Mucosa of rectum (tissue), 2 donors: Measurements from ENCODE around the gene GALC.

ENCODE experiments used
- H3K27ac ChIP-seq, 2 donors: one replicate each; pipeline ENCODE4 v1.7.0; 2013; ENCODE audit warnings: inconsistent platforms in 2 of 2, low read depth in 2 of 2, low read length in 2 of 2
- H3K27me3 ChIP-seq, 2 donors: one replicate each; pipeline ENCODE4 v1.7.0; 2013; ENCODE audit warnings: low read length in 2 of 2; ENCODE audit not compliant: control insufficient read depth in 2 of 2, insufficient read depth in 2 of 2
- H3K36me3 ChIP-seq, 2 donors: one replicate each; pipeline ENCODE4 v1.7.0; 2013; ENCODE audit warnings: low read length in 2 of 2; ENCODE audit not compliant: control insufficient read depth in 2 of 2, insufficient read depth in 2 of 2
- H3K4me1 ChIP-seq, 2 donors: one replicate each; pipeline ENCODE4 v1.7.0; 2013; ENCODE audit warnings: low read length in 2 of 2, mild to moderate bottlenecking in 1 of 2; ENCODE audit not compliant: control insufficient read depth in 2 of 2, insufficient read depth in 2 of 2
- H3K4me3 ChIP-seq, 2 donors: one replicate each; pipeline ENCODE4 v1.7.0; 2013; ENCODE audit warnings: low read length in 2 of 2
- H3K9ac ChIP-seq, 2 donors: one replicate each; pipeline ENCODE4 v1.7.0; 2013; ENCODE audit warnings: low read length in 2 of 2, low read depth in 1 of 2, mild to moderate bottlenecking in 1 of 2
- H3K9me3 ChIP-seq, 2 donors: one replicate each; pipeline ENCODE4 v1.7.0; 2013; ENCODE audit warnings: low read length in 2 of 2; ENCODE audit not compliant: control insufficient read depth in 2 of 2
- donor health status: healthy.
- donor health status: Normal muscosa, but diverticular disease.

Gene GALC

GRCh38 chr14:87996291-87996592, 3.3 kb upstream of the GALC start:
- no peaks in the 10 kb centered on the region for H3K27me3 ChIP-seq
- peaks cover 5 to 8% of the 10 kb centered on the region in 2 donors for H3K4me1 ChIP-seq
- H3K36me3 ChIP-seq = no peaks in the 10 kb centered on the region
- H3K27ac ChIP-seq = peak overlapping the region in 1 of 2 donors; percentile 45
- H3K9ac ChIP-seq = no peak overlapping the region
- H3K4me3 ChIP-seq = no peak overlapping the region
- no peaks in the 10 kb centered on the region for H3K9me3 ChIP-seq

GRCh38 chr14:87995500-87996290, 2.7 kb upstream of the GALC start:
- H3K9ac ChIP-seq = no peak overlapping the region
- no peaks in the 10 kb centered on the region for H3K9me3 ChIP-seq
- H3K4me3 ChIP-seq = no peak overlapping the region
- peak overlapping the region in 1 of 2 donors; percentile 45 for H3K27ac ChIP-seq
- H3K4me1 ChIP-seq = peaks cover 7 to 8% of the 10 kb centered on the region in 2 donors
- H3K27me3 ChIP-seq = no peaks in the 10 kb centered on the region
- H3K36me3 ChIP-seq = no peaks in the 10 kb centered on the region

DNA sequence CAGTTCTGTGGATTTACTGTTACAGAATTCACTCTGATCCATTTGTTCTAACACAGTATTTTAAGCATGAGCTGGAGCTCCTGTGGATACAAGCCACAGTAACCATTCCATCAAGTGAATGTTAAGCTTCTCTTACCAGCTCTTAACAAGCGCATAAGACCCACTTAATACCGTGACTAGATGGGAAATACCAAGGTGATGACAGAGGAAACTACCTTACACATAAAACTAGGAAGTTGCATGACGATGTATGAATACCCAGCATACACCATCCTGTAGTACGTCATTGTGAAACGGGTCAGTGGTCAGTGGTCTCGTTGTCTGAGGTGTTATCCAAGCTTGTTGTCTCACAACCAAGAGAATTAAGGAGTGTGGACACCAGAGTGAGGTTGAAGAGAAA, 2.0 kb upstream of the GALC start:
- no peaks in the 10 kb centered on the region for H3K27me3 ChIP-seq
- peak overlapping the region in 1 of 2 donors; percentile 45 for H3K27ac ChIP-seq
- H3K9ac ChIP-seq = no peak overlapping the region
- H3K4me3 ChIP-seq = no peak overlapping the region
- no peaks in the 10 kb centered on the region for H3K9me3 ChIP-seq
- peaks cover 12 to 13% of the 10 kb centered on the region in 2 donors for H3K4me1 ChIP-seq
- H3K36me3 ChIP-seq = no peaks in the 10 kb centered on the region

GRCh38 chr14:87992346-87992717, 650 bp downstream of the GALC start:
- no peaks in the 10 kb centered on the region for H3K27me3 ChIP-seq
- peaks cover 19 to 26% of the 10 kb centered on the region in 2 donors for H3K4me1 ChIP-seq
- H3K9me3 ChIP-seq = no peaks in the 10 kb centered on the region
- H3K9ac ChIP-seq = peak overlapping the region; percentile 73 to 88
- peak overlapping the region; percentile 75 to 90 for H3K27ac ChIP-seq
- H3K4me3 ChIP-seq = peak overlapping the region; percentile 64 to 87
- no peaks in the 10 kb centered on the region for H3K36me3 ChIP-seq

DNA sequence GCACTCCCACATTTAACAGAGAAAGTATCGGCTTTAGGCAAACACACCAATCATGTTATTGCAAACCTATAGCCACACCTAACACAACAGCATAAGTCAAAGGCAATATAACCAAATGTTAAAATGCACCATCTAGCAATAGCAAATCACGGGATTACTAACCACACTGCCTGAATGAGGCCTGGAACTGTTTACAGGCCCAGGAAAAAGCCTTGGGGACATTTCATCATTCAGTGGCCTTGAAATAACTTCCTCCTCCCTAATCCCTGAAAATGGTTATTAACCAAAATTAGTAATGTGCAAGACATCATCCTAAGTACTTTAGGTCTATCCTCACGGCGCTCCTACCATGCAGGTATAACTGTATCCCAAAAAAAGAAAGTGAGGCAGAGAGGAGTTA, 2.3 kb downstream of the GALC start:
- H3K36me3 ChIP-seq = no peaks in the 10 kb centered on the region
- H3K9ac ChIP-seq = no peak overlapping the region
- H3K4me3 ChIP-seq = no peak overlapping the region
- H3K27ac ChIP-seq = peak overlapping the region in 1 of 2 donors; percentile 4
- H3K4me1 ChIP-seq = peaks cover 19 to 26% of the 10 kb centered on the region in 2 donors
- no peaks in the 10 kb centered on the region for H3K27me3 ChIP-seq
- H3K9me3 ChIP-seq = no peaks in the 10 kb centered on the region

DNA sequence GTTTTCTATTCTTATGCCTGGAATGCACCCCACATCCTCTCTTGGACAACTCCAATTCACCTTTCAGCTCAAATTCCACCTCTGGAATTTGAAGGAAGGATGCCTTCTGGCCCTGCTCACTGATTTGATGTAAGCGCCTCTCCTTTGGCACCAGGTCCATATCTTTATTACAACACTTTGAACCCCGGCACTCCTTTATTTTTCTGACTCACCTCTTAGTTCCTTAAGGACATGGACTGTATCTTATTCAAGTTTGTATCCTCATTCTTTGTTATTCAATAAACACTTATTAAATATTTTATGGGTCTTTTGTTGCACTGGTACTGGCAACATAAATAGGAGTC, 3.1 kb downstream of the GALC start:
- Histone ChIP-seq H3K9me3 (no peaks in the 10 kb centered on the region), H3K27ac (no peak overlapping the region), H3K36me3 (no peaks in the 10 kb centered on the region), H3K9ac (no peak overlapping the region), H3K4me3 (no peak overlapping the region), H3K4me1 (peaks cover 19 to 26% of the 10 kb centered on the region in 2 donors), H3K27me3 (no peaks in the 10 kb centered on the region)

GRCh38 chr14:87989221-87989955, 3.6 kb downstream of the GALC start:
- peaks cover 0 to 1% of the 10 kb centered on the region in 2 donors for H3K36me3 ChIP-seq

GRCh38 chr14:87979689-87980088, 13.3 kb downstream of the GALC start:
- Histone ChIP-seq H3K36me3 (peaks cover 0 to 9% of the 10 kb centered on the region in 2 donors), H3K4me3 (no peak overlapping the region), H3K9me3 (no peaks in the 10 kb centered on the region), H3K27me3 (no peaks in the 10 kb centered on the region), H3K27ac (no peak overlapping the region), H3K9ac (no peak overlapping the region), H3K4me1 (no peaks in the 10 kb centered on the region)

More at GRCh38 chr14:87989221-87989955, 3.6 kb downstream of the GALC start:
- Histone ChIP-seq H3K9ac (no peak overlapping the region), H3K9me3 (no peaks in the 10 kb centered on the region), H3K4me1 (peaks cover 19 to 26% of the 10 kb centered on the region in 2 donors), H3K27ac (no peak overlapping the region), H3K27me3 (no peaks in the 10 kb centered on the region), H3K4me3 (no peak overlapping the region)

GRCh38 chr14:87975636-87976035, 17.3 kb downstream of the GALC start:
- Histone ChIP-seq H3K9me3 (no peaks in the 10 kb centered on the region), H3K27ac (no peak overlapping the region), H3K9ac (no peak overlapping the region), H3K4me3 (no peak overlapping the region), H3K27me3 (no peaks in the 10 kb centered on the region), H3K4me1 (no peaks in the 10 kb centered on the region), H3K36me3 (peaks cover 0 to 7% of the 10 kb centered on the region in 2 donors)

DNA sequence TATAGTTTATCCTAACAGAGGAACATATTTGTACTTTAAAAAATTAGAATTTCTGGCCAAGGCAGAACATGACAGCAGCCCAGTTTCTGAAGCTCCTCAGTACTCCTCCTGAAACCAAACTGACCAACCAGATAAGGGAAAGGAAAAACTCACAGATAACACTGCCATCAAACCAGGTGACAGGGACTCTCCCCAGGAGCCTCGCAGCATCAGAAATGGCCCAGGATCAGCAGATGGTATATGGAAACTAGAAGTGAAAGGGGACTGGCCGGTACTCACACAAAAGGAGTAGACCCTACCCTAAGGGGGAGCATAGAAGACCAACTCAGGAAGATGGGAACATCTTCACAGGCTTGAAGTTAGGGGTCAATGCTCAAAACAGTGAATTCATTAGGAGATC, 22.0 kb downstream of the GALC start:
- H3K9ac ChIP-seq = no peak overlapping the region
- H3K4me3 ChIP-seq = no peak overlapping the region
- H3K27me3 ChIP-seq = no peaks in the 10 kb centered on the region
- H3K36me3 ChIP-seq = peaks cover 0 to 13% of the 10 kb centered on the region in 2 donors
- no peaks in the 10 kb centered on the region for H3K9me3 ChIP-seq
- H3K4me1 ChIP-seq = peaks cover 0 to under 1% of the 10 kb centered on the region in 2 donors
- no peak overlapping the region for H3K27ac ChIP-seq
